Mesenchymal stem cell (in vitro differentiated cells and primary cell): ENCODE data around the gene PARD6B.
A peak's percentile ranks its signal among the peaks of the same experiment; 100 is the strongest.
"Not testable (repeated sequence)": the region's sequence is repeated elsewhere in the genome, so short reads cannot be mapped to it uniquely, and the experiment has no call there.

ENCODE experiments used
- DNase-seq: peaks from one replicate; pipeline ENCODE4 v3.0.0-alpha.2; 2013
- H2AFZ ChIP-seq: one replicate; pipeline ENCODE4 v1.6.1; 2013; ENCODE audit warnings: low read depth, mild to moderate bottlenecking, control low read depth, inconsistent platforms, low read length, moderate library complexity
- H2AK5ac ChIP-seq: 2 replicates; pipeline ENCODE4 v1.6.1; 2013; ENCODE audit warnings: low read length, moderate library complexity, mild to moderate bottlenecking, inconsistent platforms; ENCODE audit not compliant: severe bottlenecking
- H2BK120ac ChIP-seq: one replicate; pipeline ENCODE4 v1.6.1; 2013; ENCODE audit warnings: low read depth, mild to moderate bottlenecking, inconsistent platforms, low read length, moderate library complexity
- H2BK12ac ChIP-seq, 2 experiments: one replicate each; pipeline ENCODE4 v1.6.1; 2013; ENCODE audit warnings: inconsistent platforms in 2 of 2, low read length in 2 of 2, mild to moderate bottlenecking in 2 of 2, moderate library complexity in 2 of 2, control low read depth in 1 of 2
- H2BK15ac ChIP-seq: one replicate; pipeline ENCODE4 v1.6.1; 2013; ENCODE audit warnings: mild to moderate bottlenecking, low read depth, inconsistent platforms; ENCODE audit not compliant: poor library complexity, severe bottlenecking
- H2BK5ac ChIP-seq: 2 replicates; pipeline ENCODE4 v1.6.1; 2013; ENCODE audit warnings: low read depth, mild to moderate bottlenecking, low read length, control low read depth, inconsistent platforms; ENCODE audit not compliant: poor library complexity, severe bottlenecking
- H3K14ac ChIP-seq, 2 experiments: one replicate each; pipeline ENCODE4 v1.6.1; 2013; ENCODE audit warnings: inconsistent platforms in 2 of 2, low read length in 2 of 2, control low read depth in 1 of 2, mild to moderate bottlenecking in 1 of 2, moderate library complexity in 1 of 2
- H3K18ac ChIP-seq, 2 experiments: one replicate each; pipeline ENCODE4 v1.6.1; 2013; ENCODE audit warnings: inconsistent platforms in 2 of 2, low read length in 2 of 2, control low read depth in 1 of 2, low read depth in 1 of 2, mild to moderate bottlenecking in 1 of 2
- H3K23ac ChIP-seq, 2 experiments: one replicate each; pipeline ENCODE4 v1.6.1; 2013; ENCODE audit warnings: inconsistent platforms in 2 of 2, low read length in 2 of 2, mild to moderate bottlenecking in 2 of 2, moderate library complexity in 2 of 2, control low read depth in 1 of 2
- H3K27ac ChIP-seq: 2 replicates; pipeline ENCODE4 v1.5.1; 2013; ENCODE audit warnings: mild to moderate bottlenecking, moderate library complexity, low read length, control low read depth, inconsistent platforms; ENCODE audit not compliant: poor library complexity, severe bottlenecking
- H3K27me3 ChIP-seq, 2 experiments: 2 replicates each; pipeline versions ENCODE4 v1.6.1 to v1.7.0; 2013; ENCODE audit warnings: low read length in 2 of 2, mild to moderate bottlenecking in 2 of 2, moderate library complexity in 2 of 2, control low read depth in 1 of 2, inconsistent platforms in 1 of 2; ENCODE audit not compliant: control insufficient read depth in 1 of 2, insufficient read depth in 1 of 2
- H3K36me3 ChIP-seq, 2 experiments: 2 replicates each; pipeline versions ENCODE4 v1.6.1 to v1.7.0; 2013; ENCODE audit warnings: low read length in 2 of 2, control low read depth in 1 of 2, inconsistent platforms in 1 of 2, low read depth in 1 of 2, mild to moderate bottlenecking in 1 of 2; ENCODE audit not compliant: insufficient read depth in 2 of 2, control insufficient read depth in 1 of 2
- H3K4ac ChIP-seq, 2 experiments: one replicate each; pipeline ENCODE4 v1.6.1; 2013; ENCODE audit warnings: inconsistent platforms in 2 of 2, low read length in 2 of 2, mild to moderate bottlenecking in 2 of 2, moderate library complexity in 2 of 2, control low read depth in 1 of 2, low read depth in 1 of 2
- H3K4me1 ChIP-seq: 2 replicates; pipeline ENCODE4 v1.6.1; 2013; ENCODE audit warnings: low read depth, low read length, control low read depth; ENCODE audit not compliant: control insufficient read depth, insufficient read depth
- H3K4me2 ChIP-seq: 2 replicates; pipeline ENCODE4 v1.6.1; 2013; ENCODE audit warnings: low read length, mild to moderate bottlenecking, inconsistent platforms; ENCODE audit not compliant: poor library complexity, severe bottlenecking
- H3K4me3 ChIP-seq, 2 experiments: 2 replicates each; pipeline versions ENCODE4 v1.5.1 to v1.7.0; 2013; ENCODE audit warnings: low read length in 2 of 2, mild to moderate bottlenecking in 2 of 2, control low read depth in 1 of 2, low read depth in 1 of 2; ENCODE audit not compliant: insufficient read depth in 1 of 2
- H3K79me1 ChIP-seq: replicated peaks from 2 replicates; pipeline ENCODE4 v1.6.1; 2013; ENCODE audit warnings: mild to moderate bottlenecking, control low read depth, low read length, inconsistent platforms; ENCODE audit not compliant: poor library complexity, severe bottlenecking
- H3K9ac ChIP-seq: 2 replicates; pipeline ENCODE4 v1.7.0; 2013; ENCODE audit warnings: mild to moderate bottlenecking, low read length, moderate library complexity
- H3K9me3 ChIP-seq: 2 replicates; pipeline ENCODE4 v1.7.0; 2013; ENCODE audit warnings: mild to moderate bottlenecking, low read length; ENCODE audit not compliant: control insufficient read depth
- H4K8ac ChIP-seq: one replicate; pipeline ENCODE4 v1.6.1; 2013; ENCODE audit warnings: inconsistent platforms, mild to moderate bottlenecking, low read length, moderate library complexity
- H4K91ac ChIP-seq: one replicate; pipeline ENCODE4 v1.6.1; 2013; ENCODE audit warnings: mild to moderate bottlenecking, low read length, inconsistent platforms
- WGBS: methylation state at CpG from one replicate; pipeline ENCODE4 v1.1.7; 2013; ENCODE audit warnings: mixed read lengths; 5-methylcytosine and 5-hydroxymethylcytosine counted together

The PARD6B gene

DNA sequence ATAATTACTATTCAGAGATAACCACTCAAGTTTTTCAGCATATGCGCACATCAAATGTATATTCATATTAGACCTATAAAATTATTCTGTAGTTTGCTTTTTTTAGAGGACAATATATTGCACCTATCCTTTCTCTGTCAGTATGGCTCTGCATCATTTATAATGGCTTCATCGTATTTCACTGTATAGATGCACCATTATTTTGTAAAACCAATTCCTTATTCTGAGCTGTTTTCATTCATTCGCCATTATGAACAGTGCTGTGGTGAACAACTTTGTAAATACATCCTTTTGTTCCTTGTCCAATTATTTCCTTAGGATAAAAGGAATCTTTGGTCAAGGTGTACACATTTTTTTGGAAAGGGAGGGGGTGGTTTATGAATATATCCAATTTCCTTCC is 34.3 kb downstream of the PARD6B start:
- Histone ChIP-seq H3K4ac (no peak overlapping the region), H3K4me3 (no peak overlapping the region), H3K36me3 (no peaks in the 10 kb centered on the region), H3K18ac (no peak overlapping the region), H3K4me2 (no peak overlapping the region), H3K4me1 (peaks cover 11% of the 10 kb centered on the region), H4K91ac (no peak overlapping the region), H2AK5ac (no peak overlapping the region), H3K14ac (no peak overlapping the region), H2BK5ac (no peak overlapping the region), H3K79me1 (no peaks in the 10 kb centered on the region), H3K9ac (no peak overlapping the region), H2BK12ac (no peak overlapping the region), H3K27ac (no peak overlapping the region), H3K27me3 (no peaks in the 10 kb centered on the region), H4K8ac (no peak overlapping the region), H3K23ac (no peak overlapping the region), H3K9me3 (no peaks in the 10 kb centered on the region), H2BK15ac (no peak overlapping the region), H2AFZ (no peak overlapping the region), H2BK120ac (no peak overlapping the region)
- no peak for DNase-seq
- WGBS: 91% methylated on average over 2 of the region's 3 CpGs

- not testable (repeated sequence) for H3K27me3 ChIP-seq, H3K14ac ChIP-seq, H2BK120ac ChIP-seq, H2AK5ac ChIP-seq, H3K27ac ChIP-seq, H2BK5ac ChIP-seq, H3K79me1 ChIP-seq, H4K91ac ChIP-seq, H3K4me2 ChIP-seq, H3K4me3 ChIP-seq, H3K36me3 ChIP-seq, H3K4me1 ChIP-seq, H3K23ac ChIP-seq, H2BK15ac ChIP-seq, H3K9ac ChIP-seq, H3K9me3 ChIP-seq
- Histone ChIP-seq H2AFZ (peak overlapping the region; percentile 27), H2BK12ac (peak overlapping the region in 1 of 2 experiments; percentile 54), H3K18ac (peak overlapping the region in 1 of 2 experiments; percentile 62), H4K8ac (peak overlapping the region; percentile 35), H3K4ac (peak overlapping the region in 1 of 2 experiments; percentile 51)
- 28% methylated on average over 6 of the region's 10 CpGs for WGBS
- peak; percentile 66 for DNase-seq
Measured at GRCh38 chr20:50766955-50767809, 35.8 kb downstream of the PARD6B start.

GRCh38 chr20:50768991-50769390 is 37.6 kb downstream of the PARD6B start:
- not testable (repeated sequence) for H3K14ac ChIP-seq, H3K27me3 ChIP-seq, DNase-seq, H2AK5ac ChIP-seq, H4K8ac ChIP-seq, H3K4me3 ChIP-seq, H4K91ac ChIP-seq, H2BK15ac ChIP-seq, H2BK5ac ChIP-seq, H3K4ac ChIP-seq, H3K9me3 ChIP-seq, H3K9ac ChIP-seq, H3K23ac ChIP-seq, H2BK120ac ChIP-seq, H3K4me1 ChIP-seq, H3K36me3 ChIP-seq, H3K79me1 ChIP-seq, H2AFZ ChIP-seq, H3K4me2 ChIP-seq, H3K27ac ChIP-seq
- Histone ChIP-seq H2BK12ac (peak overlapping the region in 1 of 2 experiments; percentile 63), H3K18ac (peak overlapping the region in 1 of 2 experiments; percentile 52)
- WGBS: 86% methylated on average over 1 of the region's 7 CpGs

DNA sequence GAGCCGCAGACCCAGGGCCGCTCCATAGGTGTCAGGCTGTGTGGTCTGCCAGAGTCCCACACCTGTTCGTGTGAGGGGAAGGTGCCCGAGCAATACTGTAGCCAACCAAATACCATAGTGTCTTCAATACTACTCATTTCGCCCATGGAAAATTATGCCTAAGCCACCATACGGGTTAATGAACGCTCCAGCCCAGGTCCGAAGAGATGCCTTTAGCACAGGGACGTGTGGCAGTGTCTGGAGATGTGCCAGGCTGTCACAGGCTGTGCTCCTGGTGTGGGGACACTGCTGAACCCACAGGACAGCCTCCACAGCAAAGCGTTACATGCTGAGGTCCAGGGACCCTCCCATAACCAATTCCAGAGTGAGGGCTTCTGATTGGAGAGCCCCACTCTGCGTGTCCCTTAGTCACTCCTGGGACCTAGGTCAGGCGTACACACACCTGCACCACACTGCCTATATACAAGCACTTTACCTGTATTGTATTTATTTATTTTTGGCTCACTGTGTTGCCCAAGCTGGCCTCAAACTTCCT is 38.2 kb downstream of the PARD6B start:
- not testable (repeated sequence) for H3K9ac ChIP-seq, H4K91ac ChIP-seq, H2AFZ ChIP-seq, H3K14ac ChIP-seq, H3K79me1 ChIP-seq, H3K4me2 ChIP-seq, H2BK5ac ChIP-seq, H3K4me3 ChIP-seq, H2AK5ac ChIP-seq, DNase-seq, H2BK120ac ChIP-seq, H2BK12ac ChIP-seq, H3K4me1 ChIP-seq, H4K8ac ChIP-seq, H3K27ac ChIP-seq, H3K23ac ChIP-seq, H3K36me3 ChIP-seq, H3K9me3 ChIP-seq, H2BK15ac ChIP-seq, H3K27me3 ChIP-seq, H3K4ac ChIP-seq, H3K18ac ChIP-seq
- WGBS: 90% methylated on average over 6 of the region's 12 CpGs
